ENCODE measurements around the gene ARHGAP12.

Gene ARHGAP12

DNA sequence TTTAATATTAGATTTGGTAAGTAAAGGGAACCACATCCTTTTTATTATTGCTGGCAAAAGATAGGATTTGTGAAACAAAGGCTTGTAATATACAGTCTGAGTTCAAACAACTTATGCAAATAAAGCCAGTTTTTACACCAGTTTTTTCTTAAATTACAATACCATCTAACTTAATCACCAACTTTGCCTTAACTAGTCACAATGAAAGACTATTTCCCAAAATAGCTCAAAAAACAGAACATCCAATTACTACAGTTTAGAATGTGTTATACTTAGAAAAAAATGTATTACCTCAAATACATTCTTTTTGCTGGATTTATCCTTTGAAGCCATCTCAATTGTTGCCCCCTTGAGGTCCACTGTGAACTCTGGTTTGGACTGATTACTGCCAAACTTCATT lies 108.5 kb downstream of the ARHGAP12 start:
- H3K27me3 ChIP-seq (ENCODE audit: control insufficient read depth in 5 of 5, insufficient read depth in 4 of 5, low read length in 5 of 5), result no peaks in the 10 kb centered on the region
- H3K9ac ChIP-seq (ENCODE audit: low read length in 5 of 5), result no peak overlapping the region
- H3K36me3 ChIP-seq (ENCODE audit: control insufficient read depth in 5 of 5, insufficient read depth in 5 of 5, low read length in 5 of 5), result peaks cover 0 to 9% (median 3%) of the 10 kb centered on the region in 5 donors
- H3K4me1 ChIP-seq (ENCODE audit: control insufficient read depth in 5 of 5, insufficient read depth in 5 of 5, low read length in 5 of 5), result peaks cover 2 to 14% (median 8%) of the 10 kb centered on the region in 5 donors
- peak overlapping the region; percentile 56 for H3K27ac ChIP-seq (ENCODE audit: low read depth, low read length)
- H3K4me3 ChIP-seq (ENCODE audit: low read depth in 1 of 5, low read length in 5 of 5), result no peak overlapping the region
- no peaks in the 10 kb centered on the region for H3K9me3 ChIP-seq (ENCODE audit: control insufficient read depth in 5 of 5, low read length in 5 of 5)

DNA sequence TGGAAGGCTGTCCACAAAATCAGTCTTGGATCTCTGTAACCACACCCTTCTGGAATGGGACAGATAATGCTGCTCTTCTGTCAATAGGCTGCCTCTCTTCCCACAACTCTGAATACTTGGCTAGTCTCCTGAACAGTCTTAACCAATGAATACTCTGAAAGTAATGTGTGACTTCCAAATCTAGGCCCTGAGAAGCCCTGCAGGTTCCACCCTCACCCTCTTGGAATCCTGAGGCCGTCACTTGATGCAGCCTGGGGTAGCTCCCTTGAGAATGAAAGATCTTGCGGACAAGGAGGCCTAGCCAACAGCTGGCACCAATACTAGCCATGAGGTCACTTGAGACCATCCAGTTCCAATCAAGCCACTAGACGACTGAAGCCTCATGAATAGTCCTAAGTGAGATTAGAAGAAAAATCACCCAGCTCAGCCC lies 109.2 kb downstream of the ARHGAP12 start:
- Histone ChIP-seq H3K4me3 (ENCODE audit: low read depth in 1 of 5, low read length in 5 of 5) (no peak overlapping the region), H3K27ac (ENCODE audit: low read depth, low read length) (peak overlapping the region; percentile 56), H3K9ac (ENCODE audit: low read length in 5 of 5) (no peak overlapping the region), H3K9me3 (ENCODE audit: control insufficient read depth in 5 of 5, low read length in 5 of 5) (no peaks in the 10 kb centered on the region), H3K4me1 (ENCODE audit: control insufficient read depth in 5 of 5, insufficient read depth in 5 of 5, low read length in 5 of 5) (peaks cover 2 to 14% (median 8%) of the 10 kb centered on the region in 5 donors), H3K36me3 (ENCODE audit: control insufficient read depth in 5 of 5, insufficient read depth in 5 of 5, low read length in 5 of 5) (peaks cover 0 to 12% (median 3%) of the 10 kb centered on the region in 5 donors), H3K27me3 (ENCODE audit: control insufficient read depth in 5 of 5, insufficient read depth in 4 of 5, low read length in 5 of 5) (no peaks in the 10 kb centered on the region)

- Histone ChIP-seq H3K27me3 (ENCODE audit: control insufficient read depth in 5 of 5, insufficient read depth in 4 of 5, low read length in 5 of 5) (no peaks in the 10 kb centered on the region), H3K9me3 (ENCODE audit: control insufficient read depth in 5 of 5, low read length in 5 of 5) (no peaks in the 10 kb centered on the region), H3K9ac (ENCODE audit: low read length in 5 of 5) (no peak overlapping the region), H3K27ac (ENCODE audit: low read depth, low read length) (no peak overlapping the region), H3K36me3 (ENCODE audit: control insufficient read depth in 5 of 5, insufficient read depth in 5 of 5, low read length in 5 of 5) (peaks cover 0 to 15% (median 10%) of the 10 kb centered on the region in 5 donors), H3K4me1 (ENCODE audit: control insufficient read depth in 5 of 5, insufficient read depth in 5 of 5, low read length in 5 of 5) (peaks cover 0 to 9% (median 6%) of the 10 kb centered on the region in 5 donors), H3K4me3 (ENCODE audit: low read depth in 1 of 5, low read length in 5 of 5) (no peak overlapping the region)
These were observed 112.3 kb downstream of the ARHGAP12 start for GRCh38 chr10:31816318-31816717.

DNA sequence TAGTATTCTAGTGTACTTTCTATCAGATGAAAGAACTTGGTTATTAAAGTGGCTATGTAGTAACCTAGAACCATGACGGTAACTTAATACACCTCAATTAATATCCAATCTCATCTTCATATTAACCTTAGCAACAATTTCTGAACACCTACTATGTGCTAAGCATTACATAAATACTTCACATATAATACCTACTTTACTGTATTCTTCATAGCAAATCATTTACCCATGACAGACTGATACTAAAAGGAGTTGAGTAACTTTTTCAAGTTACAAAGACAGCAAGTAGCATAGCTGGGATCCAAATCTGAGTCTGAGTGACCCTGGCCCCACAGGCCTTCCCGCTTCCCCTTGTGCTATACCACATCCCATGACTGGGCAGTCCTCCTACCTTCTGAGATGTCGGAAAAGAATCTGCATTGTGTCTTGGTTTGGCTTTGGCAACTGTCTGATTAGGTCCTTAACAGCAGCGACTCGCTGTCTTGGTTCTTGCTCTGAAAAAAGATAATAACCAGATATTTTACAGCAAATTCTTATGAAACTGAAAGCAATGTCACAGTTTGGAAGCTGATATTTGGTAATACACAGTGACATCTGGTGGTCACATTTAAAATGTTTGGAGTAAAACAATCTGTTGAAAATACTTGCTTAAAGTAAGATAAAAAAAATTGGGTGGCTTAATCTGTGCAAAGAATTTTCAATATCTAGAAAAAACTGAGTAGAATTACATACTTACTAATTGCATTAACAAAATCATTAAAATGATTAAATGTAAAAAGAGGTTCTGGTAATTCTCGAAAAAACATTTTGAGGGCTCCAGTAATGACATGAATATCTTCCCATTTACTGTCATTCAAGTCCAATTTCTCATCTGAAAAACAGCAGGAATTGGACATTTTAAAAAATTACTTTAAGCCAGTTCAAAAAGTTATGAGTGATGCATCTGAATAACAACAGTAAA lies 120.1 kb downstream of the ARHGAP12 start:
- H3K9ac ChIP-seq (ENCODE audit: low read length in 5 of 5), result peak overlapping the region; percentile 40 to 81 (median 77)
- H3K4me3 ChIP-seq (ENCODE audit: low read depth in 1 of 5, low read length in 5 of 5), result peak overlapping the region; percentile 56 to 87 (median 70)
- no peaks in the 10 kb centered on the region for H3K9me3 ChIP-seq (ENCODE audit: control insufficient read depth in 5 of 5, low read length in 5 of 5)
- H3K27ac ChIP-seq (ENCODE audit: low read depth, low read length), result peak overlapping the region; percentile 83
- no peaks in the 10 kb centered on the region for H3K27me3 ChIP-seq (ENCODE audit: control insufficient read depth in 5 of 5, insufficient read depth in 4 of 5, low read length in 5 of 5)
- peaks cover 0 to 18% (median 13%) of the 10 kb centered on the region in 5 donors for H3K4me1 ChIP-seq (ENCODE audit: control insufficient read depth in 5 of 5, insufficient read depth in 5 of 5, low read length in 5 of 5)
- peaks cover 0 to 7% (median 1%) of the 10 kb centered on the region in 5 donors for H3K36me3 ChIP-seq (ENCODE audit: control insufficient read depth in 5 of 5, insufficient read depth in 5 of 5, low read length in 5 of 5)

DNA sequence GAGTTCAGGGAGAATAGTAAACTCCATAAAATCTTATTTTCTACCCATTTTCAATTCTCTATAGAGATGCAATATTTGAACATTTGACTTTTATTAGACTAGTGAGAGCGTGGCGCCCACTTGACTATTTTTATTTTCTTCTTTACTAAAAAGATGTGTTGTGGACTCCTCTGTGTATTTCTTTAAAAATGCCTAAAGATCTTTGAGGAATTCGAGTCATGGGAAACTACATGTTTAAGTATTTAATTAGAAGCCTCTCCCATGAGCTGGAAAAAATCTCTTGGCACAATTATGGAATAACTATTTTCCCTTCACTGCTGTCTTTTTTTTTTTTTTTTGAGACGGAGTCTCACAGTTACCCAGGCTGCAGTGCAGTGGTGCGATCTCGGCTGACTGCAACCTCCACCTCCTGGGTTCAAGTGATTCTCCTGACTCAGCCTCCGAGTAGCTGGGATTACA lies 124.2 kb downstream of the ARHGAP12 start:
- Histone ChIP-seq H3K4me1 (ENCODE audit: control insufficient read depth in 5 of 5, insufficient read depth in 5 of 5, low read length in 5 of 5) (peaks cover 0 to 19% (median 13%) of the 10 kb centered on the region in 5 donors), H3K4me3 (ENCODE audit: low read depth in 1 of 5, low read length in 5 of 5) (peak overlapping the region in 1 of 5 donors; percentile 17), H3K36me3 (ENCODE audit: control insufficient read depth in 5 of 5, insufficient read depth in 5 of 5, low read length in 5 of 5) (peaks cover 0 to 7% (median 2%) of the 10 kb centered on the region in 5 donors), H3K9me3 (ENCODE audit: control insufficient read depth in 5 of 5, low read length in 5 of 5) (no peaks in the 10 kb centered on the region), H3K27ac (ENCODE audit: low read depth, low read length) (no peak overlapping the region), H3K27me3 (ENCODE audit: control insufficient read depth in 5 of 5, insufficient read depth in 4 of 5, low read length in 5 of 5) (no peaks in the 10 kb centered on the region), H3K9ac (ENCODE audit: low read length in 5 of 5) (no peak overlapping the region)

- Histone ChIP-seq H3K9me3 (ENCODE audit: control insufficient read depth in 5 of 5, low read length in 5 of 5) (no peaks in the 10 kb centered on the region), H3K27me3 (ENCODE audit: control insufficient read depth in 5 of 5, insufficient read depth in 4 of 5, low read length in 5 of 5) (no peaks in the 10 kb centered on the region), H3K27ac (ENCODE audit: low read depth, low read length) (no peak overlapping the region), H3K4me3 (ENCODE audit: low read depth in 1 of 5, low read length in 5 of 5) (no peak overlapping the region), H3K9ac (ENCODE audit: low read length in 5 of 5) (no peak overlapping the region), H3K4me1 (ENCODE audit: control insufficient read depth in 5 of 5, insufficient read depth in 5 of 5, low read length in 5 of 5) (peaks cover 0 to 19% (median 13%) of the 10 kb centered on the region in 5 donors), H3K36me3 (ENCODE audit: control insufficient read depth in 5 of 5, insufficient read depth in 5 of 5, low read length in 5 of 5) (peaks cover 0 to 5% (median 2%) of the 10 kb centered on the region in 5 donors)
These were observed 124.9 kb downstream of the ARHGAP12 start for GRCh38 chr10:31803606-31804351.

DNA sequence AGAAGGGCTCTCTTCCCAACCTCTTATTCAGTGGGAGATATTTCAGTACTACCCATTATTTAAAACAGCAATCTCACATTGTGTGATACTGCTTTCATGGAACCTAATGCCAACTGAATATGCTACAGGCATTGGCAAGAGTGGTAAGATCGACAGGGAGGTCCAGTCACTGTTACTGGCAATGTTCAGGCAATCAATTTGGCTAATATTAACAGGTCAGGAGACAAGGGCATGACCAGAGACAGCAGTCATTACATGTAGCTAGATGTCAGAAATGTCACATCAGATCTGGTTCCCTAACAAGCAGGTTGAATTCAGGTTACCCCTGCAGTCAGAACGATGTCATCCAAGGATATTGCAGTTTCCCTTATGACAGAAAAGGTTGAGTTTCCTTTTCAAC lies 129.4 kb downstream of the ARHGAP12 start:
- no peaks in the 10 kb centered on the region for H3K27me3 ChIP-seq (ENCODE audit: control insufficient read depth in 5 of 5, insufficient read depth in 4 of 5, low read length in 5 of 5)
- no peak overlapping the region for H3K4me3 ChIP-seq (ENCODE audit: low read depth in 1 of 5, low read length in 5 of 5)
- H3K9me3 ChIP-seq (ENCODE audit: control insufficient read depth in 5 of 5, low read length in 5 of 5), result no peaks in the 10 kb centered on the region
- H3K27ac ChIP-seq (ENCODE audit: low read depth, low read length), result no peak overlapping the region
- H3K36me3 ChIP-seq (ENCODE audit: control insufficient read depth in 5 of 5, insufficient read depth in 5 of 5, low read length in 5 of 5), result peaks cover 0 to 5% (median 2%) of the 10 kb centered on the region in 5 donors
- no peak overlapping the region for H3K9ac ChIP-seq (ENCODE audit: low read length in 5 of 5)
- H3K4me1 ChIP-seq (ENCODE audit: control insufficient read depth in 5 of 5, insufficient read depth in 5 of 5, low read length in 5 of 5), result peaks cover 0 to 5% (median 4%) of the 10 kb centered on the region in 5 donors

DNA sequence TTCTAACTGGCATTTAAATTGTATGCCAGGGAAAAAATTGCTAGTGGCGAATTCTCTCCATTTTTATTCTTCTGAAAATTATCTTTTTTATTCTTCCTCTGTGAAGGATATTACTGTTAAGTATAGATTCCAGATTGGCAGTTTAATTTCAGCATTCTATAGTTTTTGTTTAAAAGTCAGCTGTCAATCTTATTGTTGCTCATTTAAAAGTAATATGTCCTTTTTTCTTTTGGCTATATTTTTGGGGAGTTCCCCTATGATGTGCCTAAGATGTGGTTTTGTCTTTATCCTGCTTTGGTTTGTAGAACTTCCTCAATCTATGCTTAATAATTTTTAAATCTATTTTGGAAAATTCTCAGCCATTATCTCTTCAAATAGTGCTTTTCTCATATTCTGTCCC lies 135.9 kb downstream of the ARHGAP12 start:
- no peak overlapping the region for H3K4me3 ChIP-seq (ENCODE audit: low read depth in 1 of 5, low read length in 5 of 5)
- no peaks in the 10 kb centered on the region for H3K4me1 ChIP-seq (ENCODE audit: control insufficient read depth in 5 of 5, insufficient read depth in 5 of 5, low read length in 5 of 5)
- H3K9ac ChIP-seq (ENCODE audit: low read length in 5 of 5), result no peak overlapping the region
- H3K27me3 ChIP-seq (ENCODE audit: control insufficient read depth in 5 of 5, insufficient read depth in 4 of 5, low read length in 5 of 5), result no peaks in the 10 kb centered on the region
- H3K9me3 ChIP-seq (ENCODE audit: control insufficient read depth in 5 of 5, low read length in 5 of 5), result no peaks in the 10 kb centered on the region
- no peaks in the 10 kb centered on the region for H3K36me3 ChIP-seq (ENCODE audit: control insufficient read depth in 5 of 5, insufficient read depth in 5 of 5, low read length in 5 of 5)
- no peak overlapping the region for H3K27ac ChIP-seq (ENCODE audit: low read depth, low read length)

DNA sequence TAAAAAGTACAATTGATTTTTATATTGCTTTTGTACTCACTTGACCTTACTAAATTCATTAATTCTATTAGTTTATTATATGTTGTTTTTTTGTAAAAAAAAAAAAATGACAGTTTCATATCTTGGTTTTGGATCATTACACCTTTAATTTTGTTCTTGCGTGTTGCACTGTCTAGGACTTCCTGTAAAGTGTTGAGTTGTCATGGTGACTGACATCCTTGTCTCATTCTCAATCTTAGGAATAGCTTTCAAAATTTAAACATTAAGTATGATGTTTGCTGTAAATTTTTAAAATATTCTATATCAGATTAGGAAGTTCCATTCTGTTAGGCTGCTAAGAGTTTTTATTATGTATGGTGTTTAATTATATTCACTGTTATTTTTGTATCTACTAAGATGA lies 139.1 kb downstream of the ARHGAP12 start:
- Histone ChIP-seq H3K9ac (ENCODE audit: low read length in 5 of 5) (no peak overlapping the region), H3K9me3 (ENCODE audit: control insufficient read depth in 5 of 5, low read length in 5 of 5) (no peaks in the 10 kb centered on the region), H3K4me3 (ENCODE audit: low read depth in 1 of 5, low read length in 5 of 5) (no peak overlapping the region), H3K27ac (ENCODE audit: low read depth, low read length) (no peak overlapping the region), H3K4me1 (ENCODE audit: control insufficient read depth in 5 of 5, insufficient read depth in 5 of 5, low read length in 5 of 5) (no peaks in the 10 kb centered on the region), H3K27me3 (ENCODE audit: control insufficient read depth in 5 of 5, insufficient read depth in 4 of 5, low read length in 5 of 5) (no peaks in the 10 kb centered on the region), H3K36me3 (ENCODE audit: control insufficient read depth in 5 of 5, insufficient read depth in 5 of 5, low read length in 5 of 5) (no peaks in the 10 kb centered on the region)

DNA sequence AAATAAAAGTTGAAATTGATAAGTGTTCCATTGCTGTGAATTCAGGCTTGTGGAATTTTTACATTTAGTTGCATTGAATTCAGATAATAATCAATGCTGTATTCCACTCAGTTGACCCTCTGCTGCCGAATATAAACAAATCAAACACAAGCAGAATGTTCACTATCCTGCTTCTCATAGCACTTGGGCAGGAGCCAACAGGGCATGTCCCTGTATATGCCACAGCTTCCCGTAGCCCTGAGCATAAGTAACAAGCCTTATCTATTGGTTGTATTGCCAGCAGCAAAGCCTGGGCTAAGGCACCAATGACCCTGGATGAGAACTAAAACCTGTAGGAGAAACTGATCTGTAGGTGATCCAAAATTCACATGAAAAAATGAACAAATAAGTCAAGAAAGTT lies 145.9 kb downstream of the ARHGAP12 start:
- H3K27ac ChIP-seq (ENCODE audit: low read depth, low read length), result no peak overlapping the region
- H3K9ac ChIP-seq (ENCODE audit: low read length in 5 of 5), result no peak overlapping the region
- no peaks in the 10 kb centered on the region for H3K27me3 ChIP-seq (ENCODE audit: control insufficient read depth in 5 of 5, insufficient read depth in 4 of 5, low read length in 5 of 5)
- H3K4me1 ChIP-seq (ENCODE audit: control insufficient read depth in 5 of 5, insufficient read depth in 5 of 5, low read length in 5 of 5), result no peaks in the 10 kb centered on the region
- no peaks in the 10 kb centered on the region for H3K36me3 ChIP-seq (ENCODE audit: control insufficient read depth in 5 of 5, insufficient read depth in 5 of 5, low read length in 5 of 5)
- no peak overlapping the region for H3K4me3 ChIP-seq (ENCODE audit: low read depth in 1 of 5, low read length in 5 of 5)
- H3K9me3 ChIP-seq (ENCODE audit: control insufficient read depth in 5 of 5, low read length in 5 of 5), result no peaks in the 10 kb centered on the region

Measured in subcutaneous abdominal adipose tissue (tissue), 5 donors.